Glutamatergic neuron (in vitro differentiated cells): Measurements from ENCODE around the gene PSEN1. TPM values are rescaled to one million over a fixed set of nuclear protein-coding genes. Genes with fewer than 3 reads are reported as not detected.

Experiments
- DNase-seq: peaks from one replicate; pipeline ENCODE4 v3.0.0; 2022
- H3K27ac Mint-ChIP-seq: one replicate; pipeline ENCODE4 v1.8.0; 2020; ENCODE audit warnings: mild to moderate bottlenecking, mixed read lengths, inconsistent platforms; ENCODE audit not compliant: unreplicated experiment
- H3K27me3 Mint-ChIP-seq: one replicate; pipeline ENCODE4 v1.8.0; 2020; ENCODE audit warnings: mild to moderate bottlenecking, moderate library complexity, mixed read lengths, inconsistent platforms; ENCODE audit not compliant: unreplicated experiment
- H3K36me3 Mint-ChIP-seq: one replicate; pipeline ENCODE4 v1.8.0; 2020; ENCODE audit warnings: mild to moderate bottlenecking, mixed read lengths, inconsistent platforms; ENCODE audit not compliant: unreplicated experiment
- H3K4me1 Mint-ChIP-seq: one replicate; pipeline ENCODE4 v1.8.0; 2020; ENCODE audit warnings: mild to moderate bottlenecking, low read depth, mixed read lengths, inconsistent platforms; ENCODE audit not compliant: unreplicated experiment
- H3K4me3 Mint-ChIP-seq: one replicate; pipeline ENCODE4 v1.8.0; 2020; ENCODE audit warnings: mild to moderate bottlenecking, mixed read lengths, inconsistent platforms; ENCODE audit not compliant: unreplicated experiment
- H3K9me3 Mint-ChIP-seq: one replicate; pipeline ENCODE4 v1.8.0; 2020; ENCODE audit warnings: mild to moderate bottlenecking, moderate library complexity, mixed read lengths, inconsistent platforms; ENCODE audit not compliant: unreplicated experiment
- CTCF ChIP-seq: fragments of 200-600 bp; sonication (generic); IDR thresholded peaks from one replicate; pipeline ENCODE4 v1.5.0; 2021; ENCODE audit not compliant: partially characterized antibody, unreplicated experiment
- total RNA-seq: library from RNA; stranded (reverse); fragmentation: NEBNext Ultra II Directional; extraction: Animal tissue kit (Norgen Biotek cat#: 25700); gene quantifications from one replicate; pipeline ENCODE4 v1.2.1, GENCODE V29; 2021; ENCODE audit not compliant: unreplicated experiment

PSEN1 gene
- total RNA-seq, 1 donor from 2014 or later: 79.7 TPM

GRCh38 chr14:73209953-73210352 is 73.6 kb downstream of the PSEN1 start:
- H3K36me3 Mint-ChIP-seq: peaks cover 16% of the 10 kb centered on the region
- no peak overlapping the region for H3K4me3 Mint-ChIP-seq
- no peak overlapping the region for H3K27ac Mint-ChIP-seq
- H3K4me1 Mint-ChIP-seq: no peaks in the 10 kb centered on the region
- TF ChIP-seq CTCF: no peak
- H3K27me3 Mint-ChIP-seq: no peaks in the 10 kb centered on the region
- no peak for DNase-seq
- no peaks in the 10 kb centered on the region for H3K9me3 Mint-ChIP-seq

GRCh38 chr14:73211251-73212040 is 75.1 kb downstream of the PSEN1 start:
- Mint-ChIP-seq H3K27ac (no peak overlapping the region), H3K27me3 (no peaks in the 10 kb centered on the region), H3K4me3 (no peak overlapping the region), H3K4me1 (no peaks in the 10 kb centered on the region), H3K9me3 (no peaks in the 10 kb centered on the region), H3K36me3 (peaks cover 16% of the 10 kb centered on the region)
- DNase-seq: no peak
- no peak for TF ChIP-seq CTCF

GRCh38 chr14:73216030-73216429 is 79.7 kb downstream of the PSEN1 start:
- no peak overlapping the region for H3K27ac Mint-ChIP-seq
- H3K9me3 Mint-ChIP-seq: no peaks in the 10 kb centered on the region
- no peak for DNase-seq
- no peak for TF ChIP-seq CTCF
- H3K27me3 Mint-ChIP-seq: no peaks in the 10 kb centered on the region
- H3K4me3 Mint-ChIP-seq: no peak overlapping the region
- H3K4me1 Mint-ChIP-seq: peaks cover 6% of the 10 kb centered on the region
- H3K36me3 Mint-ChIP-seq: peaks cover 7% of the 10 kb centered on the region

GRCh38 chr14:73217411-73217810 is 81.1 kb downstream of the PSEN1 start:
- Mint-ChIP-seq H3K4me1 (peaks cover 6% of the 10 kb centered on the region), H3K27ac (no peak overlapping the region), H3K4me3 (no peak overlapping the region), H3K27me3 (no peaks in the 10 kb centered on the region), H3K36me3 (peaks cover 11% of the 10 kb centered on the region), H3K9me3 (no peaks in the 10 kb centered on the region)
- no peak for TF ChIP-seq CTCF
- DNase-seq: no peak

GRCh38 chr14:73220061-73220460 is 83.8 kb downstream of the PSEN1 start:
- Mint-ChIP-seq H3K4me3 (peak overlapping the region; percentile 11), H3K36me3 (peaks cover 11% of the 10 kb centered on the region), H3K27ac (no peak overlapping the region), H3K27me3 (no peaks in the 10 kb centered on the region), H3K9me3 (no peaks in the 10 kb centered on the region), H3K4me1 (peaks cover 16% of the 10 kb centered on the region)
- no peak for TF ChIP-seq CTCF
- DNase-seq: no peak
